Endothelial cell (in vitro differentiated cells): ENCODE results near the gene COL4A6. TPM values are rescaled to one million over a fixed set of nuclear protein-coding genes. Genes with fewer than 3 reads are reported as not detected.

Experiments
- DNase-seq: peaks from one replicate; pipeline ENCODE4 v3.0.0; 2021; ENCODE audit warnings: low spot score
- H3K27ac Mint-ChIP-seq: one replicate; pipeline ENCODE4 v1.8.0; 2021; ENCODE audit warnings: mixed read lengths, inconsistent platforms; ENCODE audit not compliant: unreplicated experiment
- H3K27me3 Mint-ChIP-seq: one replicate; pipeline ENCODE4 v1.8.0; 2021; ENCODE audit warnings: mild to moderate bottlenecking, moderate library complexity, mixed read lengths, inconsistent platforms; ENCODE audit not compliant: unreplicated experiment
- H3K36me3 Mint-ChIP-seq: one replicate; pipeline ENCODE4 v1.8.0; 2021; ENCODE audit warnings: mild to moderate bottlenecking, low read depth, mixed read lengths, inconsistent platforms; ENCODE audit not compliant: unreplicated experiment
- H3K4me1 Mint-ChIP-seq: one replicate; pipeline ENCODE4 v1.8.0; 2021; ENCODE audit warnings: mild to moderate bottlenecking, mixed read lengths, inconsistent platforms; ENCODE audit not compliant: unreplicated experiment
- H3K4me3 Mint-ChIP-seq: one replicate; pipeline ENCODE4 v1.8.0; 2021; ENCODE audit warnings: mild to moderate bottlenecking, mixed read lengths, inconsistent platforms; ENCODE audit not compliant: unreplicated experiment
- H3K9me3 Mint-ChIP-seq: one replicate; pipeline ENCODE4 v1.8.0; 2021; ENCODE audit warnings: mixed read lengths, inconsistent platforms; ENCODE audit not compliant: unreplicated experiment
- total RNA-seq: library from RNA; stranded (reverse); fragmentation: NEBNext Ultra II Directional; extraction: Animal tissue kit (Norgen Biotek cat#: 25700); gene quantifications from one replicate; pipeline ENCODE4 v1.2.1, GENCODE V29; 2021; ENCODE audit not compliant: unreplicated experiment
- TF ChIP-seq, protein P1 (sequence below): fragments of 200-600 bp; sonication (generic); IDR thresholded peaks from one replicate; pipeline ENCODE4 v1.5.0; 2021; ENCODE audit warnings: antibody characterized with exemption; ENCODE audit not compliant: unreplicated experiment

Gene COL4A6
- total RNA-seq, 1 donor from 2014 or later: 10.5 TPM

DNA sequence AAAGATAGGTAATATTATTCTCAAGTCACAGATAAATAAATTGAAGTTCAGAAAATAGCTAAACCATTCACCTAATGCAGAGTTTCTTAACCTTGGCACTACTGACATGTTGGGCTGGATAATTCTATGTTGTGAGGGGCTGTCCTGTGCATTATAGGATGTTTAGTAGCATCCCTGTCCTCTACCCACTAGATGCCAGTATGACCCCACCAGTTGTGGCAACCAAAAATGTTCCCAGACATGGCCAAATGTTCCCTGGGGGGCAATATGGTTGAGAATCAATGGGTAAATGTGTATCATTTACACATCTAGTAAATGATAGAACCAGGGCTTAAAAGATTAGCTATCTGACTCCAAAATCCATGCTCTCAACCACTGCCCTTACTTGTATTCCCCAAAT lies 140.9 kb downstream of the COL4A6 start:
- Mint-ChIP-seq H3K27me3 (no peaks in the 10 kb centered on the region), H3K4me3 (no peak overlapping the region), H3K27ac (no peak overlapping the region), H3K9me3 (no peaks in the 10 kb centered on the region), H3K36me3 (no peaks in the 10 kb centered on the region), H3K4me1 (peaks cover 4% of the 10 kb centered on the region)
- TF ChIP-seq, protein P1, sequence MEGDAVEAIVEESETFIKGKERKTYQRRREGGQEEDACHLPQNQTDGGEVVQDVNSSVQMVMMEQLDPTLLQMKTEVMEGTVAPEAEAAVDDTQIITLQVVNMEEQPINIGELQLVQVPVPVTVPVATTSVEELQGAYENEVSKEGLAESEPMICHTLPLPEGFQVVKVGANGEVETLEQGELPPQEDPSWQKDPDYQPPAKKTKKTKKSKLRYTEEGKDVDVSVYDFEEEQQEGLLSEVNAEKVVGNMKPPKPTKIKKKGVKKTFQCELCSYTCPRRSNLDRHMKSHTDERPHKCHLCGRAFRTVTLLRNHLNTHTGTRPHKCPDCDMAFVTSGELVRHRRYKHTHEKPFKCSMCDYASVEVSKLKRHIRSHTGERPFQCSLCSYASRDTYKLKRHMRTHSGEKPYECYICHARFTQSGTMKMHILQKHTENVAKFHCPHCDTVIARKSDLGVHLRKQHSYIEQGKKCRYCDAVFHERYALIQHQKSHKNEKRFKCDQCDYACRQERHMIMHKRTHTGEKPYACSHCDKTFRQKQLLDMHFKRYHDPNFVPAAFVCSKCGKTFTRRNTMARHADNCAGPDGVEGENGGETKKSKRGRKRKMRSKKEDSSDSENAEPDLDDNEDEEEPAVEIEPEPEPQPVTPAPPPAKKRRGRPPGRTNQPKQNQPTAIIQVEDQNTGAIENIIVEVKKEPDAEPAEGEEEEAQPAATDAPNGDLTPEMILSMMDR: no peak
- DNase-seq: no peak

DNA sequence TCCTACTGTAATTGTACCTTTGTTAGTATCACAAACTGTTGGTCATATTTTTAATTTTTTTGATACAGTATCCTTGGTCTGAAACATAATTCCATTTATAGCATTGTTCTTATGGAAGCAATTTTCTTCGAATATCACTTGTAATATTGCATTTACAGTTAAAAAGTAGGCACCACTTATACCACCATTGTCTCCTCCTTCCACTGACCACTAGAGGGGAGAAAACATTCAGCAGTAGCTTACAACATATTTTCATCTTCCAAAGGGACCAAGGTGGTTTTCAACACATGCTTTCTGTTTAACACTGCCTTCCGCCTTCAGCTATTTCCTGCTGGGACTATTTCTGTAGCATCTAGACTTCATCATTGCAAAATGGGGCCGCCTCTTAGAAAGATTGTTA lies 146.2 kb downstream of the COL4A6 start:
- H3K27me3 Mint-ChIP-seq: no peaks in the 10 kb centered on the region
- H3K36me3 Mint-ChIP-seq: no peaks in the 10 kb centered on the region
- no peaks in the 10 kb centered on the region for H3K4me1 Mint-ChIP-seq
- TF ChIP-seq, protein P1: no peak
- no peak overlapping the region for H3K27ac Mint-ChIP-seq
- H3K4me3 Mint-ChIP-seq: no peak overlapping the region
- no peak for DNase-seq
- H3K9me3 Mint-ChIP-seq: no peaks in the 10 kb centered on the region

DNA sequence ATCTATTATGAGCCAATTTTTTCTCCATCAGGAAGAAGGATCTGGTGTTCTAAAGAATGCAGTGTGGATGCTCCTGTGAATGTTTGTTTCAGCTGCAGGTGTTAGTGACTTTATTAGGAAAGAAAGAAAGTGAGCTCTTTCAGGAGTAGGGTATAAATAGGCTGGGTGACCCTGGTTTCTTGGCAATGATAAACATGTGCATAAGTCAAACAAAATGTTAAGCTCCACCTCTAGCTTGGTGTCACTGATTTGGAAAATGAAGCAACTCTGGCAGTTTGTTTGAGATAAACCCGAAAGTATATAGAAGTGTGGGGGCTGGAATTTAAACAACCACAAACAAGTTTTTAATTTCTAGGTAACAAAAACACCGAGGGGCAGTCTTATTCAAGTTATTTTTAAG lies 152.3 kb downstream of the COL4A6 start:
- Mint-ChIP-seq H3K4me3 (no peak overlapping the region), H3K9me3 (no peaks in the 10 kb centered on the region), H3K27me3 (no peaks in the 10 kb centered on the region), H3K36me3 (no peaks in the 10 kb centered on the region), H3K4me1 (no peaks in the 10 kb centered on the region), H3K27ac (no peak overlapping the region)
- TF ChIP-seq, protein P1: no peak
- no peak for DNase-seq

DNA sequence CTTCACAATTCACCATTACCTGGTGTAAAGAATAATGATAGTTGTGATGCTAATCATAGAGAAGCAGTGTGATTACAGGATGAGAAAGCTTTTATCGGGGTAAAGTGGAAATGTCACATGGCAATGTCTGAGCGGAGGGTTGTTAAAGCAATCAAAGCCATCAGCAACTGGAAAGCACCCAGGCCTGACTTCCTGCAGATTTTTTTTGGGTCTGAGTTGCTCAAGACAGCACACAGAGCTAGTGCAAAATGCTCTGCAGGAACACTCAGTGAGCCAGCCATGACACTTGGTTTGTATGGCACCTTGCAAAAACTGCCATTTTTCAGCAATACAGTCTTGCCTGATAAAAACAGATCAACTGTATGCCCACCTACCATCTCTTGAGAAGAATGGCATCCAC lies 152.9 kb downstream of the COL4A6 start:
- Mint-ChIP-seq H3K9me3 (no peaks in the 10 kb centered on the region), H3K36me3 (no peaks in the 10 kb centered on the region), H3K27ac (no peak overlapping the region), H3K4me3 (no peak overlapping the region), H3K27me3 (no peaks in the 10 kb centered on the region), H3K4me1 (no peaks in the 10 kb centered on the region)
- no peak for DNase-seq
- TF ChIP-seq, protein P1: no peak

DNA sequence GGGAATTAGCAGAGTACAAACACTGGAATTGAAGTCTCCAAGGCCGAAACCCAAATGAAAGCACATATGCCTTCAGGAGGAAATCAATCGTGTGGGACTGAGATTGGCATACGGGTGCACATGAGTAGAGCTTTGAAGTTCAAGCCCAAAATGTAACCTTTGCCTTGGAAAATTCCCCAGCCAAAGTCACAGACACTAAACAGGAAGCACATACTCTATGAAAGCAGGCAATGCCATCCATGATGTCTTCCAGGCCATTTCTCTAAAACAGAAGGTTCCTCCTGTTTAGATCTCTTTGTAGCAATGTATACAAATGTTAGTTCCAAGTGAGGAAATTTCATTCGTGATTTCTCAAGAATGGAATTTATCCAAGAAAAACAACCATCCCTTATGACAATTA lies 162.5 kb downstream of the COL4A6 start:
- H3K36me3 Mint-ChIP-seq: no peaks in the 10 kb centered on the region
- H3K4me3 Mint-ChIP-seq: no peak overlapping the region
- TF ChIP-seq, protein P1: no peak
- DNase-seq: no peak
- peaks cover 5% of the 10 kb centered on the region for H3K9me3 Mint-ChIP-seq
- no peak overlapping the region for H3K27ac Mint-ChIP-seq
- peaks cover 3% of the 10 kb centered on the region for H3K27me3 Mint-ChIP-seq
- H3K4me1 Mint-ChIP-seq: no peaks in the 10 kb centered on the region
